ENCODE measurements around the gene SF3A2. TPM values are rescaled to one million over a fixed set of nuclear protein-coding genes. Genes with fewer than 3 reads are reported as not detected.

Gene SF3A2
- polyA plus RNA-seq, 3 donors from 2014 or later, result 6.2 to 40.9 (median 11.1) TPM

DNA sequence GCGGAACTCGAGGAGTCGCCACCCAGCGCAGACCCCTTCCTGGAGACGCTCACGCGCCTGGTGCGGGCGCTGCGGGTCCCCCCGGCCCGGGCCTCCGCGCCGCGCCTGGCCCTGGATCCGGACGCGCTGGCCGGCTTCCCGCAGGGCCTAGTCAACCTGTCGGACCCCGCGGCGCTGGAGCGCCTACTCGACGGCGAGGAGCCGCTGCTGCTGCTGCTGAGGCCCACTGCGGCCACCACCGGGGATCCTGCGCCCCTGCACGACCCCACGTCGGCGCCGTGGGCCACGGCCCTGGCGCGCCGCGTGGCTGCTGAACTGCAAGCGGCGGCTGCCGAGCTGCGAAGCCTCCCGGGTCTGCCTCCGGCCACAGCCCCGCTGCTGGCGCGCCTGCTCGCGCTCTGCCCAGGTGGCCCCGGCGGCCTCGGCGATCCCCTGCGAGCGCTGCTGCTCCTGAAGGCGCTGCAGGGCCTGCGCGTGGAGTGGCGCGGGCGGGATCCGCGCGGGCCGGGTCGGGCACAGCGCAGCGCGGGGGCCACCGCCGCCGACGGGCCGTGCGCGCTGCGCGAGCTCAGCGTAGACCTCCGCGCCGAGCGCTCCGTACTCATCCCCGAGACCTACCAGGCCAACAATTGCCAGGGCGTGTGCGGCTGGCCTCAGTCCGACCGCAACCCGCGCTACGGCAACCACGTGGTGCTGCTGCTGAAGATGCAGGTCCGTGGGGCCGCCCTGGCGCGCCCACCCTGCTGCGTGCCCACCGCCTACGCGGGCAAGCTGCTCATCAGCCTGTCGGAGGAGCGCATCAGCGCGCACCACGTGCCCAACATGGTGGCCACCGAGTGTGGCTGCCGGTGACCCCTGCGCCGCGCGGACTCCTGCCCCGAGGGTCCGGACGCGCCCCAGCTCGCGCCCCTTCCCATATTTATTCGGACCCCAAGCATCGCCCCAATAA is 14.8 kb downstream of the SF3A2 start:
- Mint-ChIP-seq H3K27ac (no peak overlapping the region), H3K9me3 (no peaks in the 10 kb centered on the region), H3K4me3 (peak overlapping the region in 3 of 5 donors; percentile 29 to 46 (median 36)), H3K4me1 (peaks cover 0 to 8% of the 10 kb centered on the region in 2 donors), H3K36me3 (no peaks in the 10 kb centered on the region), H3K27me3 (ENCODE audit: low read depth in 3 of 3) (peaks cover 2 to 14% (median 6%) of the 10 kb centered on the region in 3 donors)
- no peak for DNase-seq

DNA sequence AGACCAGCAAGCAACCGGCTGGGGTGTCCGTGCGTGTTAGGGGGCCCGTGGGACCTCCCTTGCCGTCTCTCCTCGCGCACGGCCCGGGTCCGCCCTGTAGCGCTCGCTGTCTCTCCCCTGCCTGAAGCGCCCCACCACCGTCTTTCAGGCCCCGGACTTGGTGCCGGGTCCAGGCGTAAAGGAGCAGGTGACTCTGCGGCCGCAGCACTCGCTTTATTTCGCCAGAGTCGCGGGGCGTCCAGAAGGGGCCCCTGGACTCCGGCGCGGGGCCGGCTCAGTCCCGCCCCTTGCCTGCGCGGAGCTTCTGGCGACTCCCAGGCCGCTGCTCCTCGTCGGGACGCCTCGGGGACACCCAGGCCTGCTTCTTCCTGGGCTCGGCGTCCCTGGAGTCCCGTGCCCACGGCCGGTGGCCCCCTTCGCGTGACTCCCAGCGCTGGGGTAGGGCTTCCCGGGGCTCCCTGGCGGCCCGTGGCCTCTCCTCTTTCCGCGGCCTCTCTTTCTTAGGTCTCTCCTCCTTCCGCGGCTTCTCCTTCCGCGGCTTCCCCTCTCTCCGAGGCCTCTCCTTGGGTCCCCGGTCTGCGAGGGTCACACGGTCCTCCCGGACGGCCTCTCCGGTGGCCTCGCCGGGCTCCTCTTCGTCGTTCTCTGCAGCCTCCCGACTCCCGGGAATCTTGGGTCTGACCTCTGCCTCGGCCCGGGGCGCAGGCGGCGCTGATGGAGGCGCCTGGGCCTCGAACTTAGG is 15.6 kb downstream of the SF3A2 start:
- Mint-ChIP-seq H3K36me3 (no peaks in the 10 kb centered on the region), H3K4me3 (peak overlapping the region in 4 of 5 donors; percentile 7 to 68 (median 42)), H3K9me3 (no peaks in the 10 kb centered on the region), H3K4me1 (peaks cover 0 to 8% of the 10 kb centered on the region in 2 donors), H3K27me3 (ENCODE audit: low read depth in 3 of 3) (peaks cover 2 to 16% (median 6%) of the 10 kb centered on the region in 3 donors), H3K27ac (no peak overlapping the region)
- no peak for DNase-seq

- Mint-ChIP-seq H3K4me1 (peaks cover under 1 to 11% of the 10 kb centered on the region in 2 donors), H3K27me3 (ENCODE audit: low read depth in 3 of 3) (peaks cover 2 to 16% (median 6%) of the 10 kb centered on the region in 3 donors), H3K36me3 (no peaks in the 10 kb centered on the region), H3K27ac (no peak overlapping the region), H3K4me3 (peak overlapping the region in 4 of 5 donors; percentile 7 to 68 (median 12)), H3K9me3 (no peaks in the 10 kb centered on the region)
- DNase-seq, result no peak
Measured at GRCh38 chr19:2252797-2253105, 16.1 kb downstream of the SF3A2 start.

DNA sequence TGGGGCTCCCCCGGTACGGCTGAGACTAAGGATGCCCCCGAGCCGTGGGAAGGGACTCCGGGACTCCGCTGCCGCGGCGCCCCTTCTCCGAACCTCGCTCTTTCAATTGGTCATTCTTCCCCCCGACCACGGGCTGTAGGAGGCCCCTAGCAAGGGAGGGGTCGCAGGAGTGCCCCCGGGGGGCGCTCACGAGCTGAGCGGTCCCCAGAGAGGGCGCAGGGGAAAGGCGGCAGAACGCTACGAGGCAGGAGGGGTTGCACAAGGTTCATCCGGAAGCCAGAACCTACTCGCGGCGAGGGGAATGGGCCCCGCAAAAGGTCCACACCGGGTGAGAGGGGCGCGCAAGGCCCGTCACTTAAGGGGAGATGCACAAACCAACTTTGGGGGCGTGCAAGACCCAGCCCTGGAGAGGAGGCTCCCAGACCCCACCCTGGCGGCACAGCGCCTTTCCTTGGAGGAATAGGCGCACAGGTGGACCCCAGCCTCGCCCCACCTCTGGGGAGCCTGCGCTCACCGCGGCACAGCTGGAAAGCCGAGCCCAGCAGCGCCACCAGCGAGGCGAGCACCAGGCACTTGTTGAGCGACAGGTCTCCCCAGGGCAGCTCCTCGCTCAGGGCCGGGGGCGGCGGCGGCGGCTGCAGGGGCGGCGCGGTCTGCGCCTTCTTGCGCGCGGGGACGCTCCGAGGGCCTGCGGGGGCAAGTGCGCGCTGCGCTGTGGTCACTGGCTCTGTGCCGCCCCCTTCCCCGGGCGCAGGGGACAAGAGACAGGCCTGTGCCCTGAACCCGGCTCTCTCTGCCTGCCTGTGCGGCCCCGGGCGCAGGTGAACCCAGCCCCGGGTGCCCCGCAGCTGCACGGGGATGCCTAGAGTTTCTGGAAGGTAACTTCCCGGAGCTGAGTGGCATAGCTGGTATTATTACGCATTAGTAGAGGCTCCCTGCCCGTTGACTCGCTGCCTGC is 16.8 kb downstream of the SF3A2 start:
- DNase-seq, result peak in 2 of 3 donors; percentile 33 to 59
- Mint-ChIP-seq H3K27me3 (ENCODE audit: low read depth in 3 of 3) (peaks cover 2 to 16% (median 6%) of the 10 kb centered on the region in 3 donors), H3K4me1 (peaks cover 6 to 17% of the 10 kb centered on the region in 2 donors), H3K36me3 (no peaks in the 10 kb centered on the region), H3K9me3 (no peaks in the 10 kb centered on the region), H3K4me3 (peak overlapping the region; percentile 15 to 68 (median 59)), H3K27ac (peak overlapping the region in 2 of 6 donors; percentile 19 to 34)

DNA sequence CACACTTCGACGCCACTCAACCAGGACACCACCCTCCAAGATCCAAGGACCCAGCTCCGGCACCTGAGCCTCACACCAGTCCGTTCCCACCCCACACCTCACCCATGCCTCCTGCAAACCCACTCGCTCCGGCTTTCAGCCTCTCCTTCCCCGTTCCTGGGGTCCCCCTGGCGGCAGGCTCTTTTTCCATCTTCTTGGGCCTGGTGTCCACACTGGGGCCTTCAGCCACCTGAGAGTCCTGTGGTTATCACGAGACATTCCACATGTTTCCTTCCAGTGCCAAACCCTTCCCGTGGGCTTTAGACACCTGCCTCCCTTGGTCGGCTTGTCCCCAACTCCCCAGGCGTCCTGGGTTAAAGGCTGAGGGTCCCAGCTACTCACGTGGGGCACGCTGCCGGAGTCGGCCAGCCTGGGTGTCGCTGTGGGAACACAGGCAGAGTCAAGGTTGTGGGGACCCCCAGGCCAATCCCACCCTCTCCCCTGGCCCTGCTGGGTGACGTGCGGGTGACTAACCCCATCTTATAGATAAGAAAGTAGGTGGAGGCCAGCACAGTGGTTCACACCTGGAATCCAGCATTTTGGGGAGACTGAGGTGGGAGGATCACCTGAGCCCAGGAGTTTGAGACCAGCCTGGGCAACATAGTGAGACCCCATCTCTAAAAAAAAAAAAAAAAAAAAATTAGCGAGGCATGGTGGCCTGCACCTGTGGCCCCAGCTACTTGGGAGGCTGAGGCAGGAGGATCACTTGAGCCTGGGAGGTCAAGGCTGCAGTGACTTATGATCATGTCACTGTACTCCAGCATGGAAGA is 17.6 kb downstream of the SF3A2 start:
- no peak for DNase-seq
- Mint-ChIP-seq H3K9me3 (no peaks in the 10 kb centered on the region), H3K4me1 (peaks cover 8 to 22% of the 10 kb centered on the region in 2 donors), H3K27me3 (ENCODE audit: low read depth in 3 of 3) (peaks cover 2 to 16% (median 5%) of the 10 kb centered on the region in 3 donors), H3K36me3 (no peaks in the 10 kb centered on the region), H3K4me3 (peak overlapping the region in 2 of 5 donors; percentile 10 to 11), H3K27ac (no peak overlapping the region)

DNA sequence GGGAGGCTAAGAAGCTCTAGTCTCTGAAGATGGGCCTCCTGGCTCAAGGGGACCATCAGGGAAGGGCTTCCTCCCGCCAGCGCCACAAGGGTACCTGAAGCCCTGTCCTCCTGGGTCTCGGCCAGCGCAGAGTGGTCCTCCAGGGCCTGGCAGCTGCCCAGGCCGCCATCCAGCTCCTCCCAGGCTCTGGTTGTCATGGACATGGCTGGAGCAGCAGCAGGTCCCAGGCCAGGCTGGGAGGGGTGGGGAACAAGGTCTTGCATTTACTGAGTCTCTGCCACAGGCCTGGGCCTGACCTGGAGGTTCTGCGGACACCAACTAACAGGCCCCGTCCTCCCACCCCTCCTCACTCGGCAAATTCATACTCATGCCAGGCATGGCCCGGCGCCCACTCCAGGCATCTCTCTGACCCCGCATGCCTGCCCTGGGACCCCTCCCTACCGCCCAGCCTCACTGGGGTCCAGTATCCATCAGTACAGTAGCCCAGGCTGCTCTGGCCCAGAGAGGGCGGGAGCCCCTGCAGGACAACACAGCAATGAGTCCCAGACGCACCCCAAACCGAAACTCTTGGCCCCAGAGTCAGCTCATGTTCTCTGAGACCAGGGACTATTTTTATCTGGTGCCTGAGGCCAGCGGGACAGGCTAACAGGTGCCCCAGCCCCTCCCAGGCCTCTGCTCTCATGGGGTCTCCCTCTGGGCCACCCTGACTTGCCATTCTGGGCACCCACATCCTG is 18.7 kb downstream of the SF3A2 start:
- H3K9me3 Mint-ChIP-seq, result no peaks in the 10 kb centered on the region
- no peak for DNase-seq
- H3K27me3 Mint-ChIP-seq (ENCODE audit: low read depth in 3 of 3), result peaks cover under 1 to 16% (median 4%) of the 10 kb centered on the region in 3 donors
- H3K4me3 Mint-ChIP-seq, result no peak overlapping the region
- no peak overlapping the region for H3K27ac Mint-ChIP-seq
- no peaks in the 10 kb centered on the region for H3K36me3 Mint-ChIP-seq
- peaks cover 11 to 26% of the 10 kb centered on the region in 2 donors for H3K4me1 Mint-ChIP-seq

GRCh38 chr19:2255982-2256685 is 19.5 kb downstream of the SF3A2 start, which contains the start of gene JSRP1:
JSRP1 (minus strand) TSS chr19:2256417; CDS start chr19:2255314, 1,103 bp downstream.
- H3K4me1 Mint-ChIP-seq, result peaks cover 14 to 28% of the 10 kb centered on the region in 2 donors
- no peak within 1 kb of the TSS for H3K4me3 Mint-ChIP-seq

GRCh38 chr19:2259336-2259735 is 22.7 kb downstream of the SF3A2 start:
- peaks cover 2% of the 10 kb centered on the region in 3 donors for H3K27me3 Mint-ChIP-seq (ENCODE audit: low read depth in 3 of 3)

More at GRCh38 chr19:2255982-2256685, 19.5 kb downstream of the SF3A2 start, which contains the start of gene JSRP1:
- no peak for DNase-seq
- Mint-ChIP-seq H3K27ac (peak within 1 kb of the TSS in 2 of 6 donors; percentile 89 to 93), H3K9me3 (no peaks in the 10 kb centered on the region), H3K36me3 (no peaks in the 10 kb centered on the region), H3K27me3 (ENCODE audit: low read depth in 3 of 3) (peaks cover 2 to 16% (median 4%) of the 10 kb centered on the region in 3 donors)

GRCh38 chr19:2260341-2260805 is 23.7 kb downstream of the SF3A2 start:
- peak overlapping the region; percentile 3 to 87 (median 62) for H3K4me3 Mint-ChIP-seq

More at GRCh38 chr19:2259336-2259735, 22.7 kb downstream of the SF3A2 start:
- Mint-ChIP-seq H3K9me3 (no peaks in the 10 kb centered on the region), H3K36me3 (no peaks in the 10 kb centered on the region), H3K4me3 (peak overlapping the region in 2 of 5 donors; percentile 45 to 47), H3K4me1 (peaks cover 14 to 28% of the 10 kb centered on the region in 2 donors), H3K27ac (peak overlapping the region in 5 of 6 donors; percentile 13 to 94 (median 75))
- no peak for DNase-seq

DNA sequence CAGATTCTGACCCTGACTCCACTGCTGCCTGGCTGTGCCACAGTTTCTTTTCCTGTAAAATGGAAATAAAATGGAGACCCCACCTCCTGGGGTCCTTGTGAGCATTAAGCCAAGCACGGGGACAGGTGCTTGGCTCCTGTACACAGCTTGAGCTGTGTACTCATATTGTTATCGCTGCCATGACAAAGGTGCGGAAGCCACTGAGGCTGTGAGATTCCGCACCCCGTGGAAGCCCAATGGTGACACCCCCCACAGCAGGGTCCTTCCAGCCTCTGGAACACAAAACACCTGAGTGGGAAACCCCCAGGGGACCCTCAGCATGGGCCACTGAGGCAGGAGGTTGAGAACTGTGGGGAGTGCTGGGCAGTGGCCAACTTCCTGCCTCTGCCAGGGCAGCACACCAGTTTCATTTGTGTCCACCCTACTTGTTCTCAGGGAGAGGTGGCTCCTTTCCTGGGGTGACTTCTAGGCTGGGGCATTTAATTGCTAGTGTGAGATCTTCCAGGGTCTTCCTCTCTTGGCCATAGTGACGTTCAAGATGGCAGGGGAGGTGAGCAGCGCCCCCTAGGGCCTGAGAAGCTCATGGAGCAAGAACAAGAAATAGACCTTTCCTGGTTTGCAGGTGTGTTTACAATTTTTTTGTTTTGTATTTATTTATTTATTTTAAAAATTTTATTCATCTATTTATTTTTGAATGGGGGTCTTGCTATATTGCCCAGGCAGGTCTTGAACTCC is 25.0 kb downstream of the SF3A2 start:
- Mint-ChIP-seq H3K36me3 (no peaks in the 10 kb centered on the region), H3K4me3 (peak overlapping the region in 1 of 5 donors; percentile 64), H3K27me3 (ENCODE audit: low read depth in 3 of 3) (peaks cover 0 to 4% (median 2%) of the 10 kb centered on the region in 3 donors), H3K27ac (peak overlapping the region in 2 of 6 donors; percentile 49 to 90), H3K4me1 (peaks cover 14 to 29% of the 10 kb centered on the region in 2 donors), H3K9me3 (no peaks in the 10 kb centered on the region)
- DNase-seq, result peak in 2 of 3 donors; percentile 38 to 52

More at GRCh38 chr19:2260341-2260805, 23.7 kb downstream of the SF3A2 start:
- no peaks in the 10 kb centered on the region for H3K9me3 Mint-ChIP-seq
- no peaks in the 10 kb centered on the region for H3K36me3 Mint-ChIP-seq
- DNase-seq, result peak in 1 of 3 donors; percentile 62
- peaks cover 14 to 29% of the 10 kb centered on the region in 2 donors for H3K4me1 Mint-ChIP-seq
- H3K27me3 Mint-ChIP-seq (ENCODE audit: low read depth in 3 of 3), result peaks cover 2% of the 10 kb centered on the region in 3 donors
- peak overlapping the region; percentile 63 to 98 (median 82) for H3K27ac Mint-ChIP-seq

Measured in immature natural killer cell (primary cell).